ENCODE measurements around the gene ABR.

The ABR gene

DNA sequence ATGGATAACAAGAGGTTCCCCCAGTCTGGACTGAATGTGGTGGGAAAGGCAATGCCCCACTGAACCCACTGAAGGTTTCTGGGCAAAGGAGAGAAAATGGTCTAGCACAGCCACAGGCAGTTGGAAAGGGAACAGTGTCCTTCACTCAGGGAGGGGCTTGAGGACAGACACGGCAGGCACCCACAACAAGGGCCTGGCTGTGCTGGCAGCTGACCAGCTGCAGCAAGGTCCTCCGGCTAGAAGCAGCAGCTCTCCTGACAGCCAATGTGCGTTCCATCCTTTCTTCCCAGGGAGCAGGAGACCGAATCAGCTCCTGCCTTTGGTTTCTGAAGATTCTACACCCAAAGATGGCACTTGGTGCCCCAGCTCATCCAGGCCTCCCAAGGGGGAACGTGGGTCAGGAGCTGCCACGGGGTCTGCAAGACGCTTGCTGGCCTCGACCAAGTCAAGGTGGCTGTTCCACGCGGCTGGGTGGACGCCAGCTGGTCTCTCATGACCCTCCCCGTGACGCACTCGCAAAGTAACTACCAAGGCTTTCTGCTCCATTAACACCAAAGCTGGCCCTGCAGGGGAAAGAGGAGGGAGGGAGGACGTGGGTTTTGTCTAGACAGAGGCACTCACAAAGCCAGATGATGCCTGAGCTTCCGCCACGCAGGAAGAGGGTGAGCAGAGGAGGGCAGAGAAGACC lies 11.1 kb downstream of the ABR start:
- Histone ChIP-seq H3K9ac (ENCODE audit: low read length) (no peak overlapping the region), H3K4me3 (ENCODE audit: low read length) (no peak overlapping the region), H3K36me3 (ENCODE audit: control insufficient read depth, insufficient read depth, low read length, severe bottlenecking) (no peaks in the 10 kb centered on the region), H3K27me3 (replicated peaks; ENCODE audit: control insufficient read depth, insufficient read depth, low read length) (no peaks in the 10 kb centered on the region), H3K9me3 (ENCODE audit: control insufficient read depth, low read length) (no peaks in the 10 kb centered on the region), H3K4me1 (ENCODE audit: control insufficient read depth, insufficient read depth, low read length) (peaks cover 6% of the 10 kb centered on the region)
- DNase-seq (ENCODE audit: low read depth) = no peak

DNA sequence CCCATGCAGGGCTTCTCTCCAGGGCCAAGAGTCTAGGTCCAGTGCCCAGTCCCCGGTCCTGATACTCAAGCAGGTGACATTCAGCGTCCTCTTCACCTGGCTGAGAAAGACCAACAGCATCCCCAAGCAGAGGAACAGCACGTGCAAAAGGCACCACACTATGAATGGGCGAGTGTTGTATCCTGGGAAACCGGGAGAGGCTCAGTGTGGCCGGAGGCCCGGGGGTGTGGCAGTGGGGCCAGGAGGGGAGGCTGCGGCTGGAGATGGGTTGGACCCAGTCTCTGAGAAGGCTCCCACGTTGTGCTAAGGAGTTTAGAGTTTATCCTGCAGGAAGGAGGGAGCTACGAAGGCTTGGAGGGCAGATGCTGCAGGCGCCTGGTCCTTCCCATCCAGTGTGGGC lies 13.5 kb downstream of the ABR start:
- H3K27me3 ChIP-seq (replicated peaks; ENCODE audit: control insufficient read depth, insufficient read depth, low read length) = no peaks in the 10 kb centered on the region
- no peak overlapping the region for H3K4me3 ChIP-seq (ENCODE audit: low read length)
- H3K9me3 ChIP-seq (ENCODE audit: control insufficient read depth, low read length) = no peaks in the 10 kb centered on the region
- no peak for DNase-seq (ENCODE audit: low read depth)
- no peak overlapping the region for H3K9ac ChIP-seq (ENCODE audit: low read length)
- peaks cover 6% of the 10 kb centered on the region for H3K4me1 ChIP-seq (ENCODE audit: control insufficient read depth, insufficient read depth, low read length)
- no peaks in the 10 kb centered on the region for H3K36me3 ChIP-seq (ENCODE audit: control insufficient read depth, insufficient read depth, low read length, severe bottlenecking)

DNA sequence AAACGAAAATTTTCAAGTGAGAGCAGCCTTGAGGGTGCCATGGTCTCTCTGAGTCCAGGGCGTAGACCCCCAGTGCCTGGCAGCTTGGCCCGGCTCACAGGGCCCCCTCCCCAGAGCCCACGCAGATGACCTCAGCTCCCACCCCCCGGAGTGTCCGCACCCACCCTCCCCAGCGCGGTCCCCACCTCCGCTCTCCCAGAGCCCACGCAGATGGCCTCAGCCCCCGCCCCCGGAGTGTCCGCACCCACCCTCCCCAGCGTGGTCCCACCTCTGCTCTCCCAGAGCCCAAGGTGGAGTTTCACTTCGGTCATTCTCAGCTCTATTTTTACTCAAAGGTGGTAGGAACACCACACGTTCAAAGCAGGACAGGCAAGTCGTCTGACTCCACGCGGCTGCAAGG lies 13.9 kb downstream of the ABR start:
- H3K27me3 ChIP-seq (replicated peaks; ENCODE audit: control insufficient read depth, insufficient read depth, low read length) = no peaks in the 10 kb centered on the region
- H3K36me3 ChIP-seq (ENCODE audit: control insufficient read depth, insufficient read depth, low read length, severe bottlenecking) = no peaks in the 10 kb centered on the region
- peaks cover 6% of the 10 kb centered on the region for H3K4me1 ChIP-seq (ENCODE audit: control insufficient read depth, insufficient read depth, low read length)
- no peak for DNase-seq (ENCODE audit: low read depth)
- no peaks in the 10 kb centered on the region for H3K9me3 ChIP-seq (ENCODE audit: control insufficient read depth, low read length)
- H3K9ac ChIP-seq (ENCODE audit: low read length) = no peak overlapping the region
- H3K4me3 ChIP-seq (ENCODE audit: low read length) = no peak overlapping the region

DNA sequence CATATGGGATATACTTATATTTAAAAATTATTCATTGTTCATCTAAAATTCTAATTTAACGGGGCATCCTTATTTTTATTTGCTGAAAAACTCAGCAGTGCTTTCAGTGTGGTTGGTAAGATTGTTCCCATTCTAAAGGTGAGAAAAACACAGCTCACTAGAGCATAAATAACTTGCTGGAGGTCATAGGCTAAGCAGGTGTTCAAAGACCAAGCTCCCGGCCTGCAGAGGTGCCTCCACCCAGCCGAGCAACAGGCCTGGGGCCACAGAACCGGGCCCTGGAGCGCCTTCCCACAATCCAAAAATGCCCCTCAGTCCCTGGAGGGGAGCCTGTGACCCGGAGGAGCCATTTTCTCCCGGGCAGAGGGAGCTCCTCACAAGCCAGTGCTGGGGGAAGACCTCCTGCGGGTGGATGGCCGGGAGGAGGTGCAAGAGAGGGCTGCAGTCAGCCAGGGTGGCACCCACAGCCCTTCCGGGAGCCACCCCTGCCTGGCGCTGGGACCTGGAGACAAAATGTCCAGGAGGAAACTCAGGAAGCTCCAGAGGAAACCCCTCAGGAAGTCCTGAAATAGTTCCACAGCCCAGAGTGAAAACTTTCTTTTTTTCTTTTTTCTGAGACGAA lies 14.7 kb downstream of the ABR start:
- Histone ChIP-seq H3K4me3 (ENCODE audit: low read length) (no peak overlapping the region), H3K9me3 (ENCODE audit: control insufficient read depth, low read length) (no peaks in the 10 kb centered on the region), H3K27me3 (replicated peaks; ENCODE audit: control insufficient read depth, insufficient read depth, low read length) (no peaks in the 10 kb centered on the region), H3K4me1 (ENCODE audit: control insufficient read depth, insufficient read depth, low read length) (peaks cover 6% of the 10 kb centered on the region), H3K9ac (ENCODE audit: low read length) (no peak overlapping the region), H3K36me3 (ENCODE audit: control insufficient read depth, insufficient read depth, low read length, severe bottlenecking) (no peaks in the 10 kb centered on the region)
- DNase-seq (ENCODE audit: low read depth) = no peak

DNA sequence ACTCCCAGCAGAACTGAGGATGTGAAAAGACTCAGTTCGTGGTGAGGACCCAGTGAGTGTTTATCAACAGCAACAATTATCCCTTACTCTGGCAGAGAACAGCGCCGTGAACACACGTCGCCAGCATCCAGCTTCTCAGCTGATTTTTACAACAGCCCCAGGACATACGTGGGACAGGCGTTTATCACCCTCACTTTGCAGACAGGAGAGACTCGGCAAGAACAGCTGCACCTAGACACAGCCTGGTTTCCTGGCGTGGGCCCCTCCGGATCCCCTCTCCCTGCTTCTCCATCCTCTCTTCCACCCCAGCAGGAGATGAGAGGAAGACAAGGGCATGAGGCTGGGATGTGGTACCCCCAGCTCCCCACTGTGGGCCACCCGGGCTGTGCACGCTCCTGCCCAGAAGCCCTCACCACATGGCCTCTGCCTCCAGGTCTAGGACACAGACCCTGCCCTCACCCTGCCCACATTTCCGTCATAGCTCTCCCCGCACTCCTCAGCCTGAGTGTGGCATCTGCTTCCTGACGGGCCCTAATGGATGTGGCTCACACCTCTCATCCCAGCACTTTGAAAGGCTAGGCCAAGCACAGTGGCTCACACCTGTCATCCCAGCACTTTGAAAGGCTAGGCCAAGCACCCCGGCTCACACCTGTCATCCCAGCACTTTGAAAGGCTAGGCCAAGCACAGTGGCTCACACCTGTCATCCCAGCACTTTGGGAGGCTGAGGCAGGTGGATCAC lies 17.5 kb downstream of the ABR start:
- Histone ChIP-seq H3K27me3 (replicated peaks; ENCODE audit: control insufficient read depth, insufficient read depth, low read length) (no peaks in the 10 kb centered on the region), H3K36me3 (ENCODE audit: control insufficient read depth, insufficient read depth, low read length, severe bottlenecking) (peaks cover 4% of the 10 kb centered on the region), H3K9ac (ENCODE audit: low read length) (no peak overlapping the region), H3K9me3 (ENCODE audit: control insufficient read depth, low read length) (no peaks in the 10 kb centered on the region), H3K4me3 (ENCODE audit: low read length) (no peak overlapping the region), H3K4me1 (ENCODE audit: control insufficient read depth, insufficient read depth, low read length) (peaks cover 3% of the 10 kb centered on the region)
- no peak for DNase-seq (ENCODE audit: low read depth)

DNA sequence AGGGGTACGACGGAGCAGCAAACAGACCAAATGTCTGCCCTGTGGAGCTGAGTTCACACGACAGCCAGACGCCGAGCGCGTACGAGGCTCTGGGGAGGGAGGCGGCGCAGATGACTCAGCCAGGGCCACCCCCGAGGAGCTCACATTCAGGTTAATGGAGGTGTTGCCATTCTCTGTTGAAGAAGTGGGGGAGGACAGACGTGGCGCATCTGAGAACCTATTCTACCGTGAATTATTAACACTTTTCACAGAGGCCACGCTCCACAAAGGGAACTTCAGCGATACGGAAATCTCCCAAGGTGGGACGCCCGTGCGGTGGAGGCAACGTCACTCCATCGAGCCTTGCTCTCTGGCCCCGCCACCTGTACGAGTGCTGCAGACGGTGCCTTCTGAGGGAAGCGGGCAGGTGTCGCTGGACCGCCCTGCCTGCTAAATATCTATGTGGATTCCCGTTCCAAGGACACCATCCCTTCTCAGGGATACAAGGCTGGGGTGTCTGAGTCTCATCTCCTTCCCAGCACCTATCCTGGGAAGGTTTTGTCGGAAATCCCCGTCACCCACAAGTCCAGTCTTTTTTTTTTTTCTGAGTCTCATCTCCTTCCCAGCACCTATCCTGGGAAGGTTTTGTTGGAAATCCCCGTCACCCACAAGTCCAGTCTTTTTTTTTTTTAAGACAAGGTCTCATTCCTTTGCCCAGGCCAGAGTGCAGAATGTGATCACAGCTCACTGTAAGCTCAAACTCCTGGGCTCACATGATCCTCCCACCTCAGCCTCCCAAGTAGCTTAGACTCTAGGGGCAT lies 19.0 kb downstream of the ABR start:
- peaks cover 3% of the 10 kb centered on the region for H3K4me1 ChIP-seq (ENCODE audit: control insufficient read depth, insufficient read depth, low read length)
- no peak for DNase-seq (ENCODE audit: low read depth)
- no peak overlapping the region for H3K9ac ChIP-seq (ENCODE audit: low read length)
- no peak overlapping the region for H3K4me3 ChIP-seq (ENCODE audit: low read length)
- peaks cover 4% of the 10 kb centered on the region for H3K36me3 ChIP-seq (ENCODE audit: control insufficient read depth, insufficient read depth, low read length, severe bottlenecking)
- H3K27me3 ChIP-seq (replicated peaks; ENCODE audit: control insufficient read depth, insufficient read depth, low read length) = no peaks in the 10 kb centered on the region
- H3K9me3 ChIP-seq (ENCODE audit: control insufficient read depth, low read length) = no peaks in the 10 kb centered on the region

DNA sequence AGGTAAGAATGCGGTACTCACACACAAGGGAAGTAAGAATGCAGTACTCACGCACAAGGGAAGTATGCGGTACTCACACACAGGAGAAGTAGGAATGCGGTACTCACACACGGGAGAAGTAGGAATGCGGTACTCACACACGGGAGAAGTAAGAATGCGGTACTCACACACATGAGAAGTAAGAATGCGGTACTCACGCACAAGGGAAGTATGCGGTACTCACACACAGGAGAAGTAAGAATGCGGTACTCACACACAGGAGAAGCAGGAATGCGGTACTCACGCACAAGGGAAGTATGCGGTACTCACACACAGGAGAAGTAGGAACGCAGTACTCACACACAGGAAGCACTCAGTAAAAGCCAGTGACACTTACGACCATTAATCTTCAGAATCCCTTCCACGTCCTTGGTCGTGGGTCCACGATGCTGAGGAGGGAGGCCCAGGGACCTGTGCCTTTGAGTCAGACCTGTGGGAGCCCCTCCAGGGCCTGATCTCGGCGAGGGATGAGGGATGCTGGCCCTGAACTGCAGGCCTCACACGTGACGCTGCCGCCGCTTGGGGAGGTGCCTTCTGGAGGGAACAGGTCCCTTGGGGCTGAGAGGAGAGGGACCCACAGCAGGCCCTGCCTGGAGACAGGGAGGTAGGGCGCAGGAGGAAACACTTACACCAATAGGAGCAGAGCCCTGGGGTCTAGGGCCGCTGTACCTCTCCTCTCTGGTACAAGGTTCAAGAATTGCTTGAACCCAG lies 20.2 kb downstream of the ABR start:
- Histone ChIP-seq H3K4me3 (ENCODE audit: low read length) (no peak overlapping the region), H3K9ac (ENCODE audit: low read length) (no peak overlapping the region)
- no peak for DNase-seq (ENCODE audit: low read depth)

DNA sequence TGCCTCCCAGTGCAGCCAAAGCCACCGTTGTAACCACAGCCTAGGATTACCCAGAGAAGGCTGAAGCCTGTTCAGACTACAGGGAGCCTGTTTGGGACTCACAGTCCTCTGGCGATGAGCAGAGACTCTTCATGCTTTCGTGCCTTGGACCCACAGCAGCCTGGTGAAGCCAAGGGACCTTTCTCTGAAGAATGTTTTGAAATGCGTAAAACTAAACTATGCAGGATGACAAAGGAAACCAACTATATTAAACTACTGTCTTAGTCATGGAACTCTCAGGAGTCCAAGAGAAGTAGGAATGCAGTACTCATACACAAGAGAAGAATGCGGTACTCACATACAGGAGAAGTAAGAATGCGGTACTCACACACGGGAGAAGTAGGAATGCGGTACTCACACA lies 20.9 kb downstream of the ABR start:
- Histone ChIP-seq H3K9me3 (ENCODE audit: control insufficient read depth, low read length) (no peaks in the 10 kb centered on the region), H3K4me3 (ENCODE audit: low read length) (no peak overlapping the region), H3K27me3 (replicated peaks; ENCODE audit: control insufficient read depth, insufficient read depth, low read length) (no peaks in the 10 kb centered on the region), H3K9ac (ENCODE audit: low read length) (no peak overlapping the region), H3K4me1 (ENCODE audit: control insufficient read depth, insufficient read depth, low read length) (peaks cover 3% of the 10 kb centered on the region), H3K36me3 (ENCODE audit: control insufficient read depth, insufficient read depth, low read length, severe bottlenecking) (peaks cover 4% of the 10 kb centered on the region)
- DNase-seq (ENCODE audit: low read depth) = no peak

More for the DNA sequence above, 20.2 kb downstream of the ABR start:
- Histone ChIP-seq H3K9me3 (ENCODE audit: control insufficient read depth, low read length) (no peaks in the 10 kb centered on the region), H3K27me3 (replicated peaks; ENCODE audit: control insufficient read depth, insufficient read depth, low read length) (no peaks in the 10 kb centered on the region), H3K4me1 (ENCODE audit: control insufficient read depth, insufficient read depth, low read length) (peaks cover 3% of the 10 kb centered on the region), H3K36me3 (ENCODE audit: control insufficient read depth, insufficient read depth, low read length, severe bottlenecking) (peaks cover 4% of the 10 kb centered on the region)

DNA sequence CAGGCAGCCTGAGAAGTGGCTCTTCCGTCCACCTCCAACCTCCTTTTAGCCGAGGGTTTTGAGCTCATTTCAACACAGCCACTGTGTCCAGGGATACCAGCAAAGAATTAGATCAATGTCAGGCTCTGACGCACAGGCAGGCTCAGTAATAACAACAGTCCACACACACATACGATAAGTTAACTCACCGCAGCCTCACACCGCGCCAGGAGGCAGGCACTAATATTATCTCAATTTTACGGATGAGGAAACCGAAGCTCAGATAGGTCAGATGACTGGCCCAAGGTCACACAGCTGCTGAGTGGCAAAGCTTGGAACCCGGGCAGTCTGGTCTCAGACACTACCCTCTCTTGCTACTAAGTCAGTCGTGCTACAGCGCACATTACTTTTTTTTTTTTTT lies 22.9 kb downstream of the ABR start:
- H3K4me3 ChIP-seq (ENCODE audit: low read length) = no peak overlapping the region
- no peaks in the 10 kb centered on the region for H3K27me3 ChIP-seq (replicated peaks; ENCODE audit: control insufficient read depth, insufficient read depth, low read length)
- H3K36me3 ChIP-seq (ENCODE audit: control insufficient read depth, insufficient read depth, low read length, severe bottlenecking) = peaks cover 4% of the 10 kb centered on the region
- H3K9me3 ChIP-seq (ENCODE audit: control insufficient read depth, low read length) = no peaks in the 10 kb centered on the region
- DNase-seq (ENCODE audit: low read depth) = no peak
- peaks cover 3% of the 10 kb centered on the region for H3K4me1 ChIP-seq (ENCODE audit: control insufficient read depth, insufficient read depth, low read length)
- H3K9ac ChIP-seq (ENCODE audit: low read length) = no peak overlapping the region

DNA sequence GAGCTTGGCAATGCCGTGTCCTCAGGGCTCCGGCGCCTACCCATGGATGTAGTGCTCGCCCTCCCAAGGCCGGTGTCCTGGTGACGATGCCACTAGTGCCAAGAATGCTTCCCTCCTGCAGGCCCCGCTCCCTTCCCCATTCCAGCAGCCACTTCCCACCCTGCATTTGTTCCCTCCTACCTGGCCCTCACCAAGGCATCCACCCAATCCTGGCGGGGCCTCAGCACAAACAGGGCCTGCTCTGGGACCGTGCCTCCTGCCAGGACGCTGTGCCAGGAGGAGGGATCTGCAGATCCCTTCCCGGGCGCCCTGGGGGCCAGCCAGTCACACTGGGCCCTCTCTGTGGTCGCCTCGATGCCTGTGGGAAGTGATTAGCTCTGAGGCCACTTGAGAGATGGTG lies 25.1 kb downstream of the ABR start:
- Histone ChIP-seq H3K4me3 (ENCODE audit: low read length) (no peak overlapping the region), H3K4me1 (ENCODE audit: control insufficient read depth, insufficient read depth, low read length) (peaks cover 3% of the 10 kb centered on the region), H3K9ac (ENCODE audit: low read length) (no peak overlapping the region), H3K36me3 (ENCODE audit: control insufficient read depth, insufficient read depth, low read length, severe bottlenecking) (peaks cover 4% of the 10 kb centered on the region), H3K9me3 (ENCODE audit: control insufficient read depth, low read length) (no peaks in the 10 kb centered on the region), H3K27me3 (replicated peaks; ENCODE audit: control insufficient read depth, insufficient read depth, low read length) (no peaks in the 10 kb centered on the region)
- no peak for DNase-seq (ENCODE audit: low read depth)
